GM21619 (cell line): Measurements from ENCODE around the gene MSANTD2.
"Not testable (repeated sequence)": the region's sequence is repeated elsewhere in the genome, so short reads cannot be mapped to it uniquely, and the experiment has no call there.

Experiments used
- ATAC-seq: cut with Tn5 transposase; IDR thresholded peaks from one replicate; pipeline ENCODE4 v1.9.1; 2021; ENCODE audit not compliant: unreplicated experiment

Gene MSANTD2

DNA sequence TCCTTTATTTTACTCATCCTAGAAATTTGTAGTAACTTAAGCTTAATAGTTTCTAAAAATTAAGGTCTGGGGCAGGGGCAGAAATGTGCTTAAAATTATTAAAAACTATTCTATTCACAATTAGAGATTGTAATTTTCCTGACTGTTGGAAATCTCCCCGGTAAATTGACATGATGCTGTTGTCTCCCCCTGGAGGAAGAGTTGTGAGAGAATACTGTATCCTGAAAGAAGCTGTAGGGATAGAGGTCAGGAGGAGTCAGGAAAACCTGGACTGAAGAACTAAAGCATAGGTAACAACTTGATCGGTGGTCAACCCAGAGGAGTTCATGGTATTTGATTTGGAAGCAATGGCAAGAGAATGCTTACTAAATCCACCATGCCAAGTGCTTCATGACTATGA lies 21.9 kb downstream of the MSANTD2 start:
- ATAC-seq, result no peak

DNA sequence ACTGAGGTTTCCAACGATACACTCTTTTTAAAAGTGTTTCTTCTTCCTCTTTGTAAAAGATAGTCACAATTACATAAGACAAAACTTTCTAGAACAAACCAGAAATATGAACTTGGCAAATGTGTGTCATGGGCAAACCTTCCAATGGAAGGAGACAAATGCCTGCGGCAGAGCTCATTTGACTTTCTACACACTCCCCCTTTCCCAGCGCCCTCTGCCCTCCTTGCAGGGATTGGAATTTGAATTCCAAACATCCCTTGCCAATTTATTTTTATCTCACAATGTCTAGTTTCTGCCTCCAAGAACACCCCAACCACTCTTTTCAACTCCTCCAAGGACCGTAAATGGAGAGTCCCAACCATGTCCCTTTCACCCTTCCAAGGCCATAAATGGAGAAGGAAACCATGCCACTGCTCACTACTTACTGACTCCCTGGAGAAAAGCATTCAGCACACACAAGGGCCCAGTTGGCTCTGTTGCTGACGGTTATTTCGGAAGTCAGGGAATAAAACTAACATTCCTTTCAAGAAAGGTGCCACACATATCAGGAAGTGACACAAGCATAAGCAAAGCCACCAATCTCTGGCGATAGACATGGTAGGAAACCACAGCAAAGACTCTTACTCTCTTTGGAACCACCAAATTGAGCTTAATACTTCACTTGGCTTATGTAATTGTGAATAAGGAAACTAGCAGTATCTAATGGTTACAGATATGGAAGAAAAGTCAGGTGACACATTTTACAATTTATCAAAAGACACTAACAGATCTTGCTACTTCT lies 23.2 kb downstream of the MSANTD2 start:
- ATAC-seq, result no peak

GRCh38 chr11:124770959-124771358 lies 29.2 kb downstream of the MSANTD2 start:
- ATAC-seq, result not testable (repeated sequence)

GRCh38 chr11:124769806-124770774 lies 30.1 kb downstream of the MSANTD2 start:
- ATAC-seq, result no peak

GRCh38 chr11:124768914-124769313 lies 31.3 kb downstream of the MSANTD2 start:
- ATAC-seq, result no peak

DNA sequence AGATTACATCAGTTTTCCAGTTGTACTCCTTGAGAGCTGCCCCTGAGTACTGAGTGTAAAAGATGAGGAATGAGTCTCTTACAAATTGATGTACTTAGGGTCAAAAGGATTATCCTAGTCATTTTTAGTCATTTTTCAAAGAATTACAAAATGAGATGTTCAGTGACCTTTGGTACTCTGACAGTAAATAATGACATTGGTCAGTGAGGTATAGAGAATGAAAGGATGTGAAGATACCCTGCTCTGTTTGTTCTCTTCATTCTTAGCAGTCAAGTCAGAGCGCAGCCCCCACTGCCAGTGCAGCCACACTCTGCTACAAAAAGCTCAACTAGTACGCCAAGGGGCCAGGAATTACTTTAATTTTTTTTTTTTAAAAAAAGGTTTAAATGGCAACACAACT lies 34.0 kb downstream of the MSANTD2 start:
- ATAC-seq, result no peak

GRCh38 chr11:124763156-124763947 lies 36.9 kb downstream of the MSANTD2 start:
- peak; percentile 21 for ATAC-seq

DNA sequence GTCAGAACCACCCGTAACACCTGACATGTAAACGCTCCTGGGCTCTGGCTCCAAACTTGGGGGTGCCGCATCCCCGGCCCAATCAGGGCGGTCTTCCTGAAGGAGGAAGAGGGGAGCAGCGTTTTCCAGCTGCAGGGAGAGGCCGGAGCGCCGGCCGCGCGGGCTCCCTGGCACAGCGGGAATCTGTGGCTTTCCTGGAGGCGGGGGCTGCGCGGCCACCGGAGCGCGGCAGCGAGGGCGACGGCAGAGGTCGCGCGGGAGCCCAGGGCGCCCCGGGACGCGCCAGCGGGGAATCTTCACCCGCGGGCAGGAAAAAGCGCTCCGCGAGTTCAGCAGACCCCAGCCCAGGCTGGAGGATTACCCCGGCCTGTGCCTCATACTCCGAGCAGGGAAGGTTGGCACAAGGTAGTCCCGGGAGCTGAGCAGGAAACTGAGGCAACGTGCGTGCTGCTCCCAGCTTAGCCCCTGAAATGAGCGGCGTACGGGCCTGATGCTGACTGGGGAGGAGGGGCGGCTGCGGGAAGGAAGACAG lies 37.5 kb downstream of the MSANTD2 start:
- peak; percentile 5 for ATAC-seq

DNA sequence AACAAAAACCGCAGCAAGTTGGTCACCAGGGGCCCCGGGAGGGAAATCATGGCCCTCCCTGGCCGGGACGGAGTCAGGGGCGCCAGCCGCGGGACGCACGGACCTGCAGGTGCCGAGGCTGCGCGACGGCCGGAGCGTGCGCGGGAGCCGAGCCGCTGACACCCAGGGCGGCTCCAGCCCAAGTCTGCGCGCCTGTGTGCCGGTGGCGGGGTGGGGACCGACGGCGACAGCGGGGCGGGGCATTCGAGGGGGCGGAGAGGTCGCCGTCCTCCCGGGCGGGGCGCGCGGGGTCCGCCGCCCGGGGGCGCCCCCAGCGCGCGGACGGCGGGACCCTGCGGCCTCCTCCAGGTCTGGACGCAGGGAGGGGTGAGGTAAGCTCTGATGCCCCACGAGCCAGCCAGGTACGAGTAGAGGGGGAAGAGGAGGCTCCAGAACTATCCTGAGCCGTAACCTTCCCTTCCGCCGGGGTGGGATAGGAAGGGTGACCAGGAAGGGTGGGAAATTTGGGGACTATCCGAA lies 38.0 kb downstream of the MSANTD2 start, which contains the start of gene ESAM:
TSS of gene ESAM (minus strand) at position 186 of the 519 bp plus-strand sequence. CDS start at position 50, 136 bp downstream.
- peak; percentile 51 for ATAC-seq

DNA sequence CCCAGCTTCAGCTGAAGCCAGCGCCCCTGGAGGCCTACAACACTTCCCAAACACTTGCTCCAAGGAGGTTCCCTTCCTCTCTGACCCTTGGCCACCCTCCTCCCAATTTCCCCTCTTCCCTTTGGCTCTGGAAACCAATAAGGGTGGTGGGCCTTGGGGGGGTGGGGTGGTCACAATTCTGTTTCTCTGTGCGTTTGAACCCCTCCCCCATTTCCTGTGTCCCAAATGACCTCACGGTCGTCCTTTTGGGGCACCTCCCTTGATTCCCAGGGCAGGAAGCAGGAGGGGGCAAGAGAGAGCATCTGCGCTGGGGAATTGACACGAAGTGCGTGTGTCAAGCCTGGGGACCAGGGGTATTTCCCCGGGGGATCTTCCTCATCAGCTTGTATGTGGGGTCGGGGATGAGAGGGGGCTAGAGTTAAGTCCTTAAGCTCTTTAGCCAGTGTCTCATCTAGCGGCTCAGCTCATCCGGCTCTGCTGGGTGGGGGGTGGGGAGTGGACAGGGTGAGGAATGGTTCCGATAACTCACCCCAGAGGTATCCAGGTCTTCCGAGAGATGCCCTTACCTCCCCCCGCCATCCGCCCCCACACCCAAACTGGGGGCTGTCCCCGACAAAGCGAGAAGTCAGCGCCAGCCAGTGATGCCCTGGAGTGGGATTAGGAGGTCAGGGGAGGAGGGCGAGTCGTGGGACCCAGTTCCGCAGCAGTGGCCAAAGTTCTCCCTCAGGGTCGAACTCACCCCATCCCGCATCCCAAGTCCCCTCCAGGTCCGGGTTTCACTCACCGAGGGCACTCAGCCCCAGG lies 38.7 kb downstream of the MSANTD2 start:
- ATAC-seq, result no peak

DNA sequence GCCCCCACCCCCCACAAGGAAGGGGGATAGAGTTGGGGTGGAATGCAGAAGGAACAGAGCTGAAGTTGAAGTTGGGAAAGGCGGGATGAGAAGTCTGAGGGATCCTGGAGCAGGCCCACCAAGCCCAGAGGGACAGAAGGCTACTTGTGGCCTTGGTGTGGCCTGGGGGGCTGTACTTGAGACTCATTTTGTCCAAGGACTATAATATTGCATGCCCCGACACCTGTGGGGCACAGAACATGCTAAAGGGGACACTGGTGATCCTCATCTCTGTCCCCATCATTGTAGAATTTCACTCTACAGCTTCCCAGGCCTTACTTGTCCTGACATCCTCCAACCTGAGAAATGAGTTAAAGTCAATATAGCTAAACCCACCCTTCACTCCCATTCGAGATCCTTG lies 39.4 kb downstream of the MSANTD2 start:
- ATAC-seq, result no peak

- peak; percentile 23 for ATAC-seq
Observed at GRCh38 chr11:124760205-124760652, 40.0 kb downstream of the MSANTD2 start.

DNA sequence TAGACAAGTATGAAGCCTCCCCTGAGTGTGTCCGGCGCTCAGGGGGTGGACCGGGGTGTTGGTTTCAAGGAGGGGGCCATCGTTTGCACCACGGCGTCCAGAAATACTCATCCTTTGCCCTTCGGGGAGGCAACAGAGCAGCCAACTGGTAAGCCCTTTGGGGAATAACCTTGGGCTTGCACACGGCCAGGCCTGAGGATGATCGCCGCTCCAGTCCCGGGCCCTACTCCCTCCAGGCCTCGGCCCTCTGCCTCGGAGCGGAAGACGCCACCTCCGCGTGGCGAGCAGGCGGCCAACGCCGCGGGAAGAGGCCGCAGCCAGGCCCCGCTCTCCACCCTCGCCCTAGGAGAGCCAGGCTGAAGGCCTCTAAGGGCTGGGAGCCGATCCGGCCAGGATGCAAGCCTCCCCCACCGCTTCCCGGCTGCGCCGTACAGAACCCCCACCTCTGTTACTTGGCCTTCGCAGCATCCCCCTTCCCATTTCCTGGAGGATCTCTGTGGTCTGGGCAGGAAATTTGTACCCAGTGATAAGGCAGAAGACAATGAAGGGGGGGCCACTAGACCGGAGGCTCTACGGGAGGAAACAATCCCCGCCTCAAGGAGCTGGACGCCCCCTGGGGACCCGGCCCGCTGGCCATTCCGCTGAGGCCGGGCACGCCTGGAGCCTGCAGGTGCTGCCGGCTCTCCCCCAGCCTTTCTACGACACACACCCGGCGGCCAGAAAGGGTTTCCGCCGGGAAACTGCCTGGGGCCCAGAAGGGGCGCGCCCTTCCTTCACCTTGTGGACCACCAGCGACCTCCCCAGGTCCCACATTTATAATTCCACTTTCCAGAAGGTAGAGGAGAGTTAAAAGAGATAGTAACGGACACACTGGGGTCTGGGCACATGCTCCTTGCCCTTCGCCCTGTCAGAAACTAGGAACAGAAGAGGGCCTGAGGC lies 40.7 kb downstream of the MSANTD2 start:
- ATAC-seq, result no peak

- peak; percentile 43 for ATAC-seq
Observed at GRCh38 chr11:124758355-124759265, 41.6 kb downstream of the MSANTD2 start.

DNA sequence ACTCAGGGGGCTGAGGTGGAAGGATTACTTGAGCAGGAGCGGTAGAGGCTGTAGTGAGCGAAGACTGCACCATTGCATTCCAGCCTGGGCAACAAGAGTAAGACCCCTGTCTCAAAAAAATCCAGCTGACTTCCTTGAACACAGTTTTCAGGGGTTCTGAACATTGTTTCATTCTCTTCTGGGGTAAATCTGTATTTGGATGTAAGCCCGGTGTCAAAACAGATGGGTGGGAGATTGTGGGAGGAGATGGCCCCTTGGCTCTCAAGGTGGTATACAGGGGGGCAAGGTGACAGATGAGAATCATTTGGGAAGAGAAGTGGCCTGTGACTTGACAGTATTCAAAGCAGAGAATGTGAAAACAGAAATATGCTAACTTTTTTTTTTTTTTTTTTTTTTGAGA lies 42.9 kb downstream of the MSANTD2 start:
- ATAC-seq, result no peak

DNA sequence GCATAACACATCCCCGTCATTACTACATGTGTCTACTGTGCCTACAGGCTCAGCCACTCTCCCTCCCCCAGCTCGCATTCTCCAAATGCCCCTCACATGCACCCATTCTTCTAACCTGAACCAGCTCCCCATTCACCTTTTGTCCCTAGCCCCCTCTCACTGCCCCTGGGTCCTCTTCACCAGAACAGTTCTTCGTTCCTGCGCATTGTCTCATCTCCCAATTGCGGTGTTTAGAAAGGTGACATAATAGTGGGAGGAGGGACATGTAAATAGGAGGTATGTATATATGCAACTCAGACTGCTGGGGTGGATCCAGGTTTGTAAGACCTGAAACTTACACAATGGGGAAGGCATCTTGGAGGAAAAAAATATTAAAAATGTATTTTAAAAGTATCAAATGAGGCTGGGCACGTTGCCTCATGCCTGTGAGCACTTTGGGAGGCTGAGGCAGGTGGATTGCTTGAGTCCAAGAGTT lies 43.4 kb downstream of the MSANTD2 start:
- ATAC-seq, result no peak

DNA sequence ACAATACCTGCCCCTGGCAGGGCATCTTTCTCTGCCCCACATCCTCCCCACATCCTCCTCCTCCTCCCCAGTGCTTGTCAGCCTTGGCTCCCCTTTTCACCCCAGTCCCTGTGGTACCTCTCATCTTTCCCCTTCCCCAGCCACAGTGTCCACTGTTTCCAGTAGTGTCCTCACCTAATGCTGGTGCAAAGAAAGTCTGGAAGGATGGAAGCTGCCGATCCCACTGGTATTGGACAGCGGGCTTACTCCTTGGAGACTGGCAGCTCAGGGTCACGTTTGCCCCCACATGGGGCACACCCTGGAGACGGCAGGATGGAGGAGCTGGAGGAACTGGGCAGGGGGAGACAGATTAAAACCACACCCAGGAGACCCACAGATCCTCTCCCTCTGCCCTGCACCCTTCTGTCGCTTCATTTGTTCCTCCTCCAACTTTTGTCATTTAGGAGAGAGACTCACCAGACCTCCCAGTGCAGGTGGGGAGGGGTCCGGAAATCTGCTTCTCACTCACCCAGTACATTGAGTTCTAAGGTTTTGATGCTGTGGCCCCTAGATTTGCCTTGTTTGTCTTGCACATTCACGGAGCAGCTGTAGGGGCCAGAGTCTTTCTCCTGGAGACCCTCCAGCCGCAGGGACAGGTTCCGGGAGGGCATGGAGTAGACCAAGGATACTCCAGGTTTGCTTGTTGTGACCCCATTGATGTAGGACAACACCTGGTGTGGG lies 44.0 kb downstream of the MSANTD2 start:
- ATAC-seq, result no peak
